Smooth muscle cell (in vitro differentiated cells): Measurements from ENCODE around the gene VRK3. TPM values are rescaled to one million over a fixed set of nuclear protein-coding genes. Genes with fewer than 3 reads are reported as not detected.
A peak's percentile ranks its signal among the peaks of the same experiment; 100 is the strongest.

Source experiments
- DNase-seq: peaks from one replicate; lab custom pipeline; 2025; ENCODE audit not compliant: unreplicated experiment; lab: John Stamatoyannopoulos, UW
- H2AFZ ChIP-seq: fragments of 200-600 bp; sonication (generic); 2 replicates; pipeline ENCODE4 v1.6.0; 2016; ENCODE audit warnings: antibody characterized with exemption, low read depth, mild to moderate bottlenecking
- H3F3A ChIP-seq: fragments of 200-600 bp; sonication (generic); 2 replicates; pipeline ENCODE4 v1.6.0; 2017; ENCODE audit warnings: antibody characterized with exemption, low read depth
- H3K27ac ChIP-seq: fragments of 200-600 bp; sonication (generic); 2 replicates; pipeline ENCODE4 v1.5.1; 2016; ENCODE audit warnings: low read depth, mild to moderate bottlenecking
- H3K27me3 ChIP-seq: fragments of 200-600 bp; sonication (generic); 2 replicates; pipeline ENCODE4 v1.6.1; 2016; ENCODE audit warnings: low read depth, mild to moderate bottlenecking
- H3K36me3 ChIP-seq: fragments of 200-600 bp; sonication (generic); 2 replicates; pipeline ENCODE4 v1.5.1; 2016; ENCODE audit warnings: low read depth
- H3K4me1 ChIP-seq: fragments of 200-600 bp; sonication (generic); 2 replicates; pipeline ENCODE4 v1.5.1; 2016; ENCODE audit warnings: low read depth
- H3K4me2 ChIP-seq: fragments of 200-600 bp; sonication (generic); 2 replicates; pipeline ENCODE4 v1.6.0; 2016; ENCODE audit warnings: mild to moderate bottlenecking
- H3K4me3 ChIP-seq: fragments of 200-600 bp; sonication (generic); 2 replicates; pipeline ENCODE4 v1.5.1; 2016; ENCODE audit warnings: mild to moderate bottlenecking
- H3K79me2 ChIP-seq: fragments of 200-600 bp; sonication (generic); 2 replicates; pipeline ENCODE4 v1.6.0; 2016; ENCODE audit warnings: low read depth, mild to moderate bottlenecking
- H3K9ac ChIP-seq: fragments of 200-600 bp; sonication (generic); 2 replicates; pipeline ENCODE4 v1.6.0; 2016; ENCODE audit warnings: low read depth
- H3K9me3 ChIP-seq: fragments of 200-600 bp; sonication (generic); replicated peaks from 2 replicates; pipeline ENCODE4 v1.5.1; 2016; ENCODE audit warnings: low read depth
- H4K20me1 ChIP-seq: fragments of 200-600 bp; sonication (generic); 2 replicates; pipeline ENCODE4 v1.6.0; 2016; ENCODE audit warnings: low read depth
- WGBS: methylation state at CpG from one replicate; pipeline ENCODE4 v1.1.7; 2016; ENCODE audit warnings: low lambda C conversion rate; 5-methylcytosine and 5-hydroxymethylcytosine counted together
- polyA plus RNA-seq: library from polyadenylated mRNA; unstranded; fragments of >200 nt; fragmentation: Nextera tagmentation; extraction: Ambion mirVana; gene quantifications from 2 replicates; pipeline ENCODE4 v1.2.1, GENCODE V29; 2016
- total RNA-seq: library from RNA; depleted of rRNA; stranded (reverse); fragments of >200 nt; gene quantifications from 2 replicates; pipeline ENCODE4 v1.2.3, GENCODE V29; 2014
- TF ChIP-seq, protein P1 (sequence below): fragments of 200-600 bp; sonication (generic); IDR thresholded peaks from 2 replicates; pipeline ENCODE4 v1.5.1; 2017; ENCODE audit warnings: borderline replicate concordance, mild to moderate bottlenecking, antibody characterized with exemption; ENCODE audit not compliant: insufficient read depth, poor library complexity, severe bottlenecking

VRK3 gene
- total and polyA plus RNA-seq, 2 experiments from 2014 or later = 24.6 to 41.4 TPM

DNA sequence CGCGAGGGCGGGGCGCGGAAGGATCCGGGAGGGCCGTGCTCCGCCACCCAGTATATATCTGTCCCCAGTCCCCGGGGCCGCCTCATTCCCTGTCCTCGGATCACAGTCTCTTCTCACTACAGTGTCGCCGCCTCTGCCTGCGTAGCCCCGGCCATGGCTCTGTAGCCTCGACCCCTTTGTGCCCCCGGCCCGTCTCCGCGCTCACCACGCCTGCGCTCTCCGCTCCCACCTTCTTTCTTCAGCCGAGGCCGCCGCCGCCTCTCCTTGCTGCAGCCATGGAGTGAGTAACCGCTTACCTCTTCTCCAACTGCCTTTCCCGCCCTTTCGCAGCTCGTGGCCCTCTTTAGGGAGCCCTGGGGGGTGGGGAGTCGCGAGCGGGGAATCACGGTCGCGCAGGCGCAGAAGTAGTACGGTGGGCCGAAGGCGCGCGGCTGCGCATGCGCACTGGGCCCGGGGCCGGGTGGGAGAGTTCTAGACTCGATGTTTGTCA is 96.0 kb downstream of the VRK3 start, which contains the start of the genes ATF5 and NUP62:
ATF5 (plus strand) TSS at position 85 of the 490 bp plus-strand sequence. CDS start 1,646 bp downstream, outside the sequence.
NUP62 (minus strand) TSS at position 384 of the 490 bp plus-strand sequence. CDS start 19,697 bp downstream, outside the sequence.
- Histone ChIP-seq H3K27ac (peak within 1 kb of the TSS; percentile 91), H3K4me3 (peak within 1 kb of the TSS; percentile 84), H3K79me2 (peaks cover 38% of the 10 kb centered on the region), H3K9ac (peak within 1 kb of the TSS; percentile 91), H3K27me3 (no peaks in the 10 kb centered on the region), H2AFZ (peak within 1 kb of the TSS; percentile 89), H4K20me1 (peaks cover 38% of the 10 kb centered on the region), H3K4me2 (peak within 1 kb of the TSS; percentile 91), H3K9me3 (no peaks in the 10 kb centered on the region), H3K4me1 (peaks cover 3% of the 10 kb centered on the region), H3K36me3 (no peaks in the 10 kb centered on the region), H3F3A (peaks cover 18% of the 10 kb centered on the region)
- TF ChIP-seq, protein P1, sequence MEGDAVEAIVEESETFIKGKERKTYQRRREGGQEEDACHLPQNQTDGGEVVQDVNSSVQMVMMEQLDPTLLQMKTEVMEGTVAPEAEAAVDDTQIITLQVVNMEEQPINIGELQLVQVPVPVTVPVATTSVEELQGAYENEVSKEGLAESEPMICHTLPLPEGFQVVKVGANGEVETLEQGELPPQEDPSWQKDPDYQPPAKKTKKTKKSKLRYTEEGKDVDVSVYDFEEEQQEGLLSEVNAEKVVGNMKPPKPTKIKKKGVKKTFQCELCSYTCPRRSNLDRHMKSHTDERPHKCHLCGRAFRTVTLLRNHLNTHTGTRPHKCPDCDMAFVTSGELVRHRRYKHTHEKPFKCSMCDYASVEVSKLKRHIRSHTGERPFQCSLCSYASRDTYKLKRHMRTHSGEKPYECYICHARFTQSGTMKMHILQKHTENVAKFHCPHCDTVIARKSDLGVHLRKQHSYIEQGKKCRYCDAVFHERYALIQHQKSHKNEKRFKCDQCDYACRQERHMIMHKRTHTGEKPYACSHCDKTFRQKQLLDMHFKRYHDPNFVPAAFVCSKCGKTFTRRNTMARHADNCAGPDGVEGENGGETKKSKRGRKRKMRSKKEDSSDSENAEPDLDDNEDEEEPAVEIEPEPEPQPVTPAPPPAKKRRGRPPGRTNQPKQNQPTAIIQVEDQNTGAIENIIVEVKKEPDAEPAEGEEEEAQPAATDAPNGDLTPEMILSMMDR = no peak
- DNase-seq = peak; percentile 80
- under 1% methylated on average over 35 of the region's 48 CpGs for WGBS

DNA sequence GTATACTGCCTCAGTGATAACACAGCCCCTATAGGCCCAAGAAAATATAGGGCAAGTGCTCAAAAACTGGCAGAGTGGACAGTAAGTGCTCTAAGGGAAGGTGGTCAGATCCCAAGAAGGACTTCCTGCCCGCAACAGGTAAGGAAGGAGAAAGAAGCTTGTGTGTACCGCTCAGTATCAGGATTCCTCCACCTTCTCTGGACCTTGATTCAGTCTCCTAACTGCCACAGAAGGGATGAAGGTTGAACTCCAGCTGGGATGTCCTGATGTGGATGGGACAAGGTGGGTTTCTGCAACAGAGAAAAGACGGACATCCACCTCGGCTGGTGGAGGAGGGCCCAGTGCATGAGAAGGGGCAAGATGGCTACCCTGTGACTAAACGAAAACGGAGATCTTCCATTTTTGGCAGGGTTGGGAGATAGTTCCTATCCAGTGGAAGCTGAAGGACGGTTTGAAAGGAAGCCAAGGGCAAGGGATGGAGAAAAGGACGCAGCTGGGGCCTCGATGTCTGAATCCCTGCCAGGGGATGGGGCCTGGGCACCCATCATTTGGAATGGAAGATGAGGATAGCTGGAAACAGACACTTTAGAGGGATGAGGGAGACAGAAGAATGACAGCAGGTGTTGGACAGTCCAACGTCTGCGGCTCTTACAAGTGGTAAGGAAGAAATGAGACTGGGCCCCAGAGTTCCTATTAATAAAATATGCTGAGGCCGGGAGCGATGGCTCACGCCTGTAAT is 97.5 kb downstream of the VRK3 start:
- Histone ChIP-seq H3F3A (peaks cover 18% of the 10 kb centered on the region), H3K27me3 (no peaks in the 10 kb centered on the region), H3K4me3 (peak overlapping the region; percentile 84), H3K4me1 (peaks cover 3% of the 10 kb centered on the region), H3K4me2 (peak overlapping the region; percentile 91), H3K36me3 (no peaks in the 10 kb centered on the region), H3K9me3 (no peaks in the 10 kb centered on the region), H4K20me1 (peaks cover 52% of the 10 kb centered on the region), H3K27ac (peak overlapping the region; percentile 91), H2AFZ (no peak overlapping the region), H3K9ac (no peak overlapping the region), H3K79me2 (peaks cover 47% of the 10 kb centered on the region)
- 92% methylated on average over 14 of the region's 14 CpGs for WGBS
- no peak for DNase-seq
- TF ChIP-seq, protein P1 = no peak

DNA sequence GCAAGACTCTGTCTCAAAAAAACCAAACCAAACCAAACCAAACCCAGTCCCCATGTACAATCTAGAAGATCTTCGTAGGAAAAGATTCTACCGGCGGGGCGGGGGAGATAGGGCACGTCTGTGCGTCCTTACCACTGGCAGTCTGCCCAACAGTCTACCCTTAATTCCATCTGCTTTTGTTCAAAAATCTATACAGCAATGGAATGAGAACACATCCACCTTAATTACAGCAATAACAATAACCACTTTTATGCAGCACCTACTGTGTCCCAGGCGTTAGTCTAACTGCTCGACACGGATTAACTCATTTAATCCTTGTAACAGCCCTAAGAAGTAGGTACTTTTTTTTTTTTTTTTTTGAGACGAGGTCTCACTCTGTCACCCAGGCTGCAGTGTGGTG is 98.7 kb downstream of the VRK3 start:
- TF ChIP-seq, protein P1 = no peak
- Histone ChIP-seq H3K36me3 (no peaks in the 10 kb centered on the region), H3K4me1 (peaks cover 3% of the 10 kb centered on the region), H3K9ac (no peak overlapping the region), H3K4me2 (no peak overlapping the region), H3F3A (peaks cover 17% of the 10 kb centered on the region), H3K9me3 (no peaks in the 10 kb centered on the region), H2AFZ (no peak overlapping the region), H3K27me3 (no peaks in the 10 kb centered on the region), H4K20me1 (peaks cover 64% of the 10 kb centered on the region), H3K4me3 (no peak overlapping the region), H3K79me2 (peaks cover 47% of the 10 kb centered on the region), H3K27ac (no peak overlapping the region)
- DNase-seq = no peak
- WGBS = 99% methylated on average over 10 of the region's 10 CpGs

Other genes starting within 250 kb of the VRK3 start
- 6.9 and 16.2 TPM in 2 replicates for gene FUZ, start 212.1 kb downstream of the VRK3 start, total RNA-seq
- 18.3 and 19.8 TPM in 2 replicates for gene FUZ, start 212.1 kb downstream of the VRK3 start, polyA plus RNA-seq
- 16.9 and 20.4 TPM in 2 replicates for gene MED25, start 207.1 kb downstream of the VRK3 start, total RNA-seq
- gene MED25, start 207.1 kb downstream of the VRK3 start, polyA plus RNA-seq = 34.1 and 36.4 TPM in 2 replicates
- gene PTOV1, start 174.2 kb downstream of the VRK3 start, total RNA-seq = 49.0 and 81.0 TPM in 2 replicates
- gene PTOV1, start 174.2 kb downstream of the VRK3 start, polyA plus RNA-seq = 256 and 266 TPM in 2 replicates
- 15.3 and 19.4 TPM in 2 replicates for gene PNKP, start 157.8 kb downstream of the VRK3 start, total RNA-seq
- 42.4 and 53.6 TPM in 2 replicates for gene PNKP, start 157.8 kb downstream of the VRK3 start, polyA plus RNA-seq
- 10.4 and 15.8 TPM in 2 replicates for gene AKT1S1, start 148.0 kb downstream of the VRK3 start, total RNA-seq
- gene AKT1S1, start 148.0 kb downstream of the VRK3 start, polyA plus RNA-seq = 60.2 and 72.2 TPM in 2 replicates
- gene TBC1D17, start 147.7 kb downstream of the VRK3 start, total RNA-seq = 7.1 and 9.2 TPM in 2 replicates
- gene TBC1D17, start 147.7 kb downstream of the VRK3 start, polyA plus RNA-seq = 41.8 and 45.7 TPM in 2 replicates
- 0.13 TPM in 1 of 2 replicates, not detected in the other for gene IL4I1, start 128.5 kb downstream of the VRK3 start, total RNA-seq
- gene IL4I1, start 128.5 kb downstream of the VRK3 start, polyA plus RNA-seq = 0.54 and 1.3 TPM in 2 replicates
- gene ATF5, start 96.2 kb downstream of the VRK3 start, total RNA-seq = 4.2 and 5.0 TPM in 2 replicates
- gene ATF5, start 96.2 kb downstream of the VRK3 start, polyA plus RNA-seq = 10.1 and 14.1 TPM in 2 replicates
- gene NUP62, start 95.9 kb downstream of the VRK3 start, total RNA-seq = 17.6 and 24.2 TPM in 2 replicates
- 29.5 and 34.2 TPM in 2 replicates for gene NUP62, start 95.9 kb downstream of the VRK3 start, polyA plus RNA-seq
- not detected in 2 replicates for gene SIGLEC11, start 64.2 kb downstream of the VRK3 start, total RNA-seq
- not detected in 2 replicates for gene SIGLEC11, start 64.2 kb downstream of the VRK3 start, polyA plus RNA-seq
- 8.1 and 10.1 TPM in 2 replicates for gene ZNF473, start 633 bp upstream of the VRK3 start, total RNA-seq
- 4.8 and 7.9 TPM in 2 replicates for gene ZNF473, start 633 bp upstream of the VRK3 start, polyA plus RNA-seq
- not detected in 2 replicates for gene IZUMO2, start 137.9 kb upstream of the VRK3 start, total RNA-seq
- not detected in 2 replicates for gene IZUMO2, start 137.9 kb upstream of the VRK3 start, polyA plus RNA-seq
- 30.6 and 44.9 TPM in 2 replicates for gene MYH14, start 178.2 kb upstream of the VRK3 start, total RNA-seq
- 7.5 and 27.6 TPM in 2 replicates for gene MYH14, start 178.2 kb upstream of the VRK3 start, polyA plus RNA-seq